IPS-11a (cell line): ENCODE measurements around the gene SMYD3.

ENCODE experiments used
- H3K4me3 ChIP-seq: one replicate; pipeline ENCODE4 v1.5.1; 2013; ENCODE audit warnings: low read depth, low read length, control low read depth

The SMYD3 gene

DNA sequence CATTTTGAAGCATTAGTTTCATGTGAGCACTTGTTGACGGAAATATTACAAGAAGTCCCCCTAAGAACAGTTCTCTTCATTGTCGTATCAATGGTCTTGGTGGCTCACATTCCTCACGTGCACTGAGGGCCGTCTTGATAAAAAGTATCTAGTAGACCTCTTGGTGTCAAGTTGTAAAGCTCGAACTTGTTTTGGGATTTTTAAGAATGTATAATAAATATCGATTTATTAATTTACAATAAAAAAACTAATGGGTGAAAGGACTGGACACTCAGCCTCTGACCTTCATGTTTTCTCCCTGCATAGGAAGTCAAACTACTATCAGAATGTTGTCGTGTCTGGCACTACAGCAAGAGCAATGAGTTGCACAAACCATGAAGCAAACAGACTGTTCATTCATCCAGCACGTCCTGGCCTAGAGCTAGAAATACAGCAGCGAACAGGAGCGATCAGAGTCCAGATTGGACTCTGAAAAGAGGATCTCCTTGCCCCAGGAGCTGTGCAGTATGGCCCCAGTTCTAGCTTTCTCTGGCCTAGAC lies 319.2 kb downstream of the SMYD3 start:
- no peak overlapping the region for H3K4me3 ChIP-seq

- H3K4me3 ChIP-seq = no peak overlapping the region
Measured at GRCh38 chr1:246184503-246184902, 322.6 kb downstream of the SMYD3 start.

DNA sequence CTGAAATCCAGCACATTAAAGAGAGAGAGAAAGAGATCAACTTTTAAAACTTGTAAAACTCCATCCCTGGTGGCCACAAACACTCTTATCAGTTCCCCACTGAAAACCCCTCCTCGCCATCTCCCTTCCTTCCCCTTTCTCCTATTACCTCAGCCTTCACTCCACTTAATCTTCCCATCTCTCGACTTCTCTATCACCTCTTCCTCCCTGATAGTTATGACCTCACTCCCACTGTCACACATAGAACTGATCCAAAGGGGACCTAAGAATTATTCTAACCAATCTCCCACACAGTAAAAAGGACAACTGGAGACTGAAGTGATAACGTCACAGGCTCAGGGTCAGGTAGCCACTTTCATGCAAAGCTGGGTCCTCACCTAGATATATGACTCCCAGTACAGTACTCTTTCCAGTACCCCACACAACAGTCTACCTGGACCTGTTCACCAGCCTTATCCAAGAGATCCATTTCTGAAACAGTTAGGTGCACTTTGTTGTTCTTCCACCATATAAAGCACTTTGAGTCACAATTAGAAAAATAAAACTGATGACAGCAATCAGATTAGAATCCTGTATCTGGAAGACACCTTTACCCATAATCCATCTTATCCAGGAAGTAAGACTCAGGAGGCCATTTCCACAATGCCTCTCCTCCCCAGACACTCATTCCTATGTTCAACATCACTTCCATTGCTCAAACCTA lies 324.8 kb downstream of the SMYD3 start:
- no peak overlapping the region for H3K4me3 ChIP-seq

GRCh38 chr1:246181241-246181640 lies 325.8 kb downstream of the SMYD3 start:
- no peak overlapping the region for H3K4me3 ChIP-seq

- no peak overlapping the region for H3K4me3 ChIP-seq
Measured at GRCh38 chr1:246179401-246179800, 327.7 kb downstream of the SMYD3 start.

- no peak overlapping the region for H3K4me3 ChIP-seq
Measured at GRCh38 chr1:246178717-246179311, 328.3 kb downstream of the SMYD3 start.

- H3K4me3 ChIP-seq = no peak overlapping the region
Measured at GRCh38 chr1:246176126-246177024, 330.7 kb downstream of the SMYD3 start.

GRCh38 chr1:246170574-246171261 lies 336.4 kb downstream of the SMYD3 start:
- H3K4me3 ChIP-seq = no peak overlapping the region

- no peak overlapping the region for H3K4me3 ChIP-seq
Measured at GRCh38 chr1:246169486-246169885, 337.6 kb downstream of the SMYD3 start.

- H3K4me3 ChIP-seq = no peak overlapping the region
Measured at GRCh38 chr1:246169019-246169418, 338.1 kb downstream of the SMYD3 start.

DNA sequence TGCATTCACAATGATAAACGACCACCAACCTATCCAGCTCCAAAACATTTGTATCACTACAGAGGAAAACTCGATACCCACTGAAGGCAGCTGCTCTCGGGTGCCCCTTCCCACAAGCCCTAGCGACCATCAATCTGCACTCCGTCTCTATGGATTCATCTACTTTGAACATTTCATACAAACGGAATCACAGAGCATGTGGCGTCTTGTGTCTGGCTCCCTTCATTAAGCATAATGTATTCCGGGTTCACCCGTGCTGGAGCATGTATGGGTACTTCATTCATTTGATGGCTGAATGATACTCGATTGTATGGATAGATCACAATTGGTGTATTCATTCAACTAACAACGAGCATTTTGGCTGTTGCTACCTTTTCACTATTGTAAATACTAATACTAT lies 340.2 kb downstream of the SMYD3 start:
- H3K4me3 ChIP-seq = no peak overlapping the region

DNA sequence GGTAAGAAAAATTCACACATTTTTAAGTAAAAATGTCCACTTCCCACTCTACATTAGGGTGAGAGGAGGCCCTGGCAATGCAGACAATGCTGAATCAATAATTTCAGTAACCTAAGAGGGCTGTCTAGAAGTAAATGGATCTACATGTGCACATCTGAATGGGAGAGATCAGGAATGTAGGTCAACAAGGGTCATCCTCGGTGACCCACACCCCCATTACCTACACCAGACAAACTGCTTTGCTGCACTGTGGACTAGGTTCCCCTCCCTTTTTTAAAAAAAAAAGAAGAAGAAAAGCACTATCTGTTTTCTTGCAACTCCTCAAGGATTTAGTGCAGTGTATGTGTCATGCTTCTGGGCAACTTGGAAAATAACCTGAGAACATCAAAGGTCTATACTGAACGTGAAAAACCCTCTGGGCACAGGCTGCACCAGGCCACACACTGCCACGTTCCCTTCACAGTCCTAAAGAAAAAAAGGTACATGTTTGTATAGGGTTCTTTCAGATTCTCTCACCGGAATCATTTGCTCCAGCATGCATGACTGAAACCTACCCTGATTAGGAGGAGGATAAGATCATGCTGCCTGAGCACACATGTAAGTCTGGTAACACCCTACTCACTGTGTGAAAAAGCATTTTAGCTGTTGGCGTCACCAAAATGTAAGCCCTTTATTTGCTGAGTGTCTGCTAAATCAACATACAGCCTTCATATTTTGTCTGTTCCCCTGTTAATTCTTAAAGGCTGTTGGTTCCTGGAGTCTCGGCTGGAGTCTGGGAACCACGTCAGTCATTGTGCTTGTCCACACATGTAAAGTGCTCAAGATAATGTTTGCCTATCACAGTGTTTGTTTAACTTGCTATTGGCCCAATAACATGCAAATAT lies 341.0 kb downstream of the SMYD3 start:
- H3K4me3 ChIP-seq = no peak overlapping the region

DNA sequence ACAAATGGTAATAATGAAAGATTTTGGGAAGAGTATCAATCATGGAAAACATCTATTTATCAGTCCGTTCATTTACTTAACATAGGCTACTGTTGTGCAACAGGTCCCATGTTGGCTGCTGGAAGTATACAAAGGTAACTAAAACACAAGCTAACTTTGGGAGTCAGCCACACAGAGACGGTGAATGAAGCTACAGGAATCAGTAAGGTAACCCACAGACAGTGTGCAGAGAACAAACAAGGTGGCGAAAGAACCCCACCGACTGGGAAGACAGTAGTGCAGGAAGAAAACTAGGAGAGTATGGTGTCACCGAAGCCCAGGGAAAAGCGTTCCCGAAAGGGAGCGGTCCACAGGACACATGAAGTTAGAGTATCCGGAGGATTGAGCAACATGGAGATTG lies 342.3 kb downstream of the SMYD3 start:
- no peak overlapping the region for H3K4me3 ChIP-seq

GRCh38 chr1:246162560-246162959 lies 344.5 kb downstream of the SMYD3 start:
- H3K4me3 ChIP-seq = no peak overlapping the region

GRCh38 chr1:246161626-246162025 lies 345.5 kb downstream of the SMYD3 start:
- no peak overlapping the region for H3K4me3 ChIP-seq

GRCh38 chr1:246160905-246161304 lies 346.2 kb downstream of the SMYD3 start:
- no peak overlapping the region for H3K4me3 ChIP-seq

DNA sequence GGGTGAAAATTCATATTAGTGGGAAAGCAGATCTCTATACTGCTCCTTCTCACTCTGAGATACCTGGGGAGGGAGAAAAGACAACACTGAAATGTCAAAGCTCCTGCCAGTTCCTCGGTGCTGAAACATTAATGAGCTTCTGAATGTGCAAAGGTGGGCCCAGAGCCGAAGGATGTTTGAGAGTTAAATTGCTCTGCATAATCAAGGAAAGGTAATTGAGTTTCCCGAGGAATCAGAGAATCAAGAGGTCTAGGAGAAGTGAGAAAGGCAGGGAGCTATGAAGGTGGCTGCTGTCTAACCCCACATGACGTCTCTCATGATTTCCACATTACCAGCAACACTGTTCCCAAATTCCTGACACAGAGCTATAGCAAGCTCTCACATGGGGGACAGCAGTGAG lies 346.7 kb downstream of the SMYD3 start:
- no peak overlapping the region for H3K4me3 ChIP-seq

GRCh38 chr1:246159279-246160227 lies 347.5 kb downstream of the SMYD3 start:
- H3K4me3 ChIP-seq = no peak overlapping the region

- no peak overlapping the region for H3K4me3 ChIP-seq
Measured at GRCh38 chr1:246158131-246158530, 348.9 kb downstream of the SMYD3 start.
